Activated CD4-positive, alpha-beta T cell treated with anti-CD3 and anti-CD28 coated beads, Interleukin-2, amount 50 U/mL, for 16 hours (primary cell): ENCODE data around the gene B9D2.
A peak's percentile ranks its signal among the peaks of the same experiment; 100 is the strongest.
"Not testable (repeated sequence)": the region's sequence is repeated elsewhere in the genome, so short reads cannot be mapped to it uniquely, and the experiment has no call there.

Experiments used
- DNase-seq: peaks from one replicate; pipeline ENCODE4 v3.0.0-alpha.2; 2020

B9D2 gene, protein sequence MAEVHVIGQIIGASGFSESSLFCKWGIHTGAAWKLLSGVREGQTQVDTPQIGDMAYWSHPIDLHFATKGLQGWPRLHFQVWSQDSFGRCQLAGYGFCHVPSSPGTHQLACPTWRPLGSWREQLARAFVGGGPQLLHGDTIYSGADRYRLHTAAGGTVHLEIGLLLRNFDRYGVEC

DNA sequence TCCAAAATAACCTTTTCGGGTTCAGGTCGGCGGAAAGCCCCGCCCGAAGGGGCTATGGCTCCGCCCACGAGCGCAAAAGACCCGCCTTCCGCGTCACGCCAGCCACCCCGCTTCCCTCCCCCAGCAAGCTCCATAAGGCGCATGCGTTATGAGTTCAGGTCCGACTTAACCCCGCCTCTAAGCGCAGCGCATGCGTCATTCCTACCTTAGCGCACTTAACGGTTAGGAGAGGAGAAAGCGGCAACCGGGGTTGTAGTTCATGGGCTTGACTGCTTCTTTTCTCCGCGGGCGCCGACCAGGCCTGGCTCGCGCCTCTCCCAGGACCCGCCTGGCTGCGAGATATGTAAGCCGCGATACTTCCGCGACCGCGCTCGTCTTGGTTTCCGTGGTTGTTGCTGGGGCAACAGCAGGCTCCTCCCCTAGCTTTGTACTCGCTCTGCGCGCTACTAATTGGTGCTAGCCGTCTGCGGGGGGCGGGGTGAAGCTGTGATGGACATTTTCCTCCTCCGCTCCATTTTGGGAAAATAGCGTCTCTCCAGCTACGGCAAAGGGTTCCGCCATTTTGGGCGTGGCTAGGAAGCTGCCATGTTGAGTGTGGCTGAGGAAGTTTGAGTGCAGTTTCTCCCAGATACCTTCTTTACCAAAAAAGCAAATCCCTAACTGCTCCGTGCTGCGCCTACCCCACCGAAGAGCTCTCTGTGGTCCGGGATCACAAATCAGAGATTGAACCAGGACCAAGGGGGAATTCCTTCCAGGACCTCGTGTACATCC lies at the start of gene B9D2:
Gene B9D2, minus strand, starts transcription at position 397 of the 771 bp plus-strand sequence. CDS start 630 bp downstream, outside the sequence.
- DNase-seq: peak; percentile 99

DNA sequence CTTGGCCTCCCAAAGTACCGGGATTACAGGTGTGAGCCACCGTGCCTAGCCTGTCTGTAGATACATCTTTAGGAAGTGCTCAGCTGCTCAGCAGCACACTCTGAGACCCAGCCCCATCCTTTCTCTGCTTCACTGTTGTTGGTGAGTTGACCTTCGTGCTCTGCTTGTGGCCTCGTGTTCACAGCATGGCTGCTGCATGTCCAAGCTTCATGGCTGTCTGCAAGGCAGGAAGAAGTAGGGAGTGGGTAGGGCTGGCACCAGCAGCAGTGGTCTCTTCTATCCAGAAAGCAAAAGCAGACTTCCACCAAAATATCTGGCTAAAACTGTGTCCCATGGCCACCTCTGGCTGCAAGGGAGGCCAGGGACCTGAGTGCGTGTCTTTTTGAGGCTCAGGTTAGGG lies 49.0 kb upstream of the B9D2 start:
- DNase-seq: no peak

DNA sequence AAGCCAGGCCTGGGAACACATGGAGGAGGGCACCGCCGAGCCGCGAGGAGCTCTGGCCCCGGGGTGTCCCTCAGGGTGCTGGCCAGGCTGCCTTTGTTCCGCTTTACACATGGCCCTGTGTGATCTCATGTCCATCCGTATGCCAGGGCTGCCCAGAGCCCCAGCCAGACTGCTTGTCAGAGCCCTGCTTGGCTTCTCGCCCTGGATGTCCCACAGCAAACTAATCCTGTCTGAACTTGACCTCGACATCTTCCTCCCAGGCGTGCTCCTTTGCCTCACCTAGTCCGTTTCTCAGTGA lies 48.0 kb upstream of the B9D2 start:
- no peak for DNase-seq

DNA sequence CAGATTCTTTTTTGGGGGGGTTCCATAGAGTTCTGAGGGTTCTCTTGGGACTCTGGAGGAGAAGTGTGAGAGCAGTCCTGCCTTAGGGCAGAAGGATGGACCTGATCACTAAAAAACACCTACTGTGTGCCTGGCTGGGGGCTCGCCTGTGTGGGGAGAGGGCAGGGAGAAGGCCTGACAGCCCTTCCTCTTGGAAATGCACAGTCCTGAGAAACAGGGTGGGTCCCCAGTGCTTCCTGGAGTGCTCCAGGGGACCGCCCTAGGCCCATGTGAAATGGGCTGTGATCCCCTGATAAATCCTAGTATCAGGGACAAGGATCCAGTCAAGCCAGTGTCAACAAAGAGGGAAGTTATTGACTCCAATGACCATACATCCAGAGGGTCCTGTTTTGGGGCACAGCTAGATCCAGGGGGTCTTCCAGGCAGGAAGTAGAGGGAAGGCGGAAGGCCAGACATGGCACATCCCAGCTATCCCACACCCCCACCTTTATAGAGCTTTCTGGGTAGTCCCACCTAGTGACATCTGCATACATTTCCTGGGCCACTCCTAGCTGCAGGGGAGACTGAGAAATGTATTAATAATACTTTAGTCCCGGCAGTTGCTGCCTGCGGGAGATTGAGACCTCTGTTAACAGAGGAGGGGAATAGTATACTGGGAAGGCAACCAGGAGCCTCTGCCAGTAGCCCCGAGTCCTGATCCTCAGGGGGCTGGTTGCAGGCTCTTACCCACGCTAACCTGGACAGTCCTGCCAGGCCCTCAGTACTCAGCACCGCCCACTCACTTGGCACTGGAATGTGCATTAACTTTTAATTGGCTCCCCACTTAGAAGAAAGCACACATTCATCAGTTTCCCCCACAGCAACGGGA lies 47.4 kb upstream of the B9D2 start:
- DNase-seq: no peak

DNA sequence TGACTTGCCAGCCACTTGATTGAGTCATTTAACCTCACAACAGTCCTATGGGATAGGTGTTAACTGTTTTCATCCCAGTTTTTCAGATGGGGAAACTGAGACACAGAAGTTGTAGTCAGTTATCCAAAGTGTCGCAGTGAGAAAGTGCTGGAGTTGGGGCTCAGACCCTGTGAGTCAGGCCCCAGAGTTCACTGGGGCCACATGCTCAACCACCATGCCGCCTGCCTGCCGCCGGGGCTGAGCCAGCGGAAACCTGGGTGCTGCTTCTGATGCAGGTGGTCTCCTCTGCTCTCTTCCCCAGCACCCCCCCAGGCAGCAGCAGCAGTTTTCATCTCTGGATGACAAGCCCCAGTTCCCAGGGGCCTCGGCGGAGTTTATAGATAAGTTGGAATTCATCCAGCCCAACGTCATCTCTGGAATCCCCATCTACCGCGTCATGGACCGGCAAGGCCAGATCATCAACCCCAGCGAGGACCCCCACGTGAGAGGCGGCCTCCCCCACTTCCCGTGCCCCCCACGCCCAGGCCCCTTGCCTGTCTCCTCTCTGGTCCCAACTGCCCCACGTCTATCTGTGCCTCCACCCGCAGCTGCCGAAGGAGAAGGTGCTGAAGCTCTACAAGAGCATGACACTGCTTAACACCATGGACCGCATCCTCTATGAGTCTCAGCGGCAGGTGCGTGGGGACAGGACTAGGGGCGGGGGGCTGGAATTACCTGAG lies 46.5 kb upstream of the B9D2 start:
- no peak for DNase-seq

DNA sequence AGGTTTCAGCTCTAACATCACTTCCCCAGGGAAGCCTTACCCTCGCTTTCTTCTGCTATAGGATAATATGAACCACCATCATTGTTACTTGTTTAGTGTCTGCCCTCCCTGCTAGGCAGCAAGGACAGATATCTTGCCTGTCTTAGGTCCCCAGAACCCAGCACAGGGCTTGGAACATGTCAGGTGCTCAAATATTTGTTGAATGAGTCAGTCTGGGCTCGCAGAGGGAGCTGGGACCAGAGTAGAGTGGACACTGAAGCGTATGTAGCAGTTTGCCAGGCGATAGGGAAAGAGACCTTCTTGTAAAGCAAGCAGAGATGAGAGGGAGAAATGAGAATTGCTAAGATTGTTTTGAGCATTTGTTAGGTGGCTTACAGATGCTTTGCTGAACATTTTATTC lies 45.3 kb upstream of the B9D2 start:
- DNase-seq: no peak

DNA sequence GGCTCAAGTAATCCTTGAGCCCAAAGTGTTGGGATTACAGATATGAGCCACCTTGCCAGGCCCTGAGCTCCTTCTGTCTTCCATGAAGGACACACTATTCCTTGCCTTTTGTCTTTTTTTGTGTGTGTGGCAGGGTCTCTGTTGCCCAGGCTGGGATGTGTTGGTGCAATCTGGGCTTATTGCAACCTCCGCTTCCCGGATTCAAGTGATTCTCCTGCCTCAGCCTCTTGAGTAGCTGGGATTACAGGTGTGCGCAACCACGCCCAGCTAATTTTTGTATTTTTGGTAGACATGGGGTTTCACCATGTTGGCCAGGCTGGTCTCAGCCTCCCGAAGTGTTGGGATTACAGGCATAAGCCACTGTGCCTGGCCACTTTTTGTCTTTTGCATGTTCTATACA lies 44.9 kb upstream of the B9D2 start:
- not testable (repeated sequence) for DNase-seq

DNA sequence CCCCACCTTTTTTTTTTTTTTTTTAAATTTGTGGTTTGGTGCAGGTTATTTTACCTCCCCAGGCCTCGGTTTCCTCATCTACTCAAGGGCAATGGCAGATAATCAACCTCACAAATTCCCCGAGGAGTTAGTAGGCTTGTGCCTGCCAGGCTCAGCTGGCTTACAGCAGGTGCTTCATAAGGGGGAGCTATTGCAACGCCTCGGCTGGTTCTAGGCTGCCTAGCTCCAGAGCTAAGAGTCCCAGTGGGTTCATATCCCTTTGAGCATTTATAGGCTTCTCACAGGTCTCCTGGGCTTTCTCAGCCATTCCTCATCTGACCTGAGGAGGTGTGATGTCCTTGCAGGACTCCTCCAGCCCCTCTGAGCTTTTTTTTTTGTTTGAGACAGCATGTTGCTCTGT lies 44.3 kb upstream of the B9D2 start:
- no peak for DNase-seq

DNA sequence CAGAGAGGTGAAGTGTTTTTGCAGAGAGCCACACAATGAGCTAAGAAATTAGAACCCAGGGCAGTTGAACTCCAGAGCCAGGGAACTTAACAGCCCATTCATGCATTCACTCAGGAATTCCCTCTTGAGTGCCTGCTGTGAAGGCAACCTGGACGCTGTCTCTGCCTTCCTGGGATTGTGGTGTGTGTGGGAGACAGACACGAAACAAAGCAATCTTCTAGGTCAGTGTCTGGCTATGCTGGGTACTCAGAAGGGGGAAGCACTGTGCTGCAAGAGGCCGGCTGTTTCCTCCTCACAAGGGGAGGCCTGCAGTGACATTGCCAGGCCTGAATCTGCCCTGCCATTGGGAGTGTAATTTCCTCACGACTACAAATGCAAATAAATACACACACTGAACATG lies 43.3 kb upstream of the B9D2 start:
- DNase-seq: no peak

DNA sequence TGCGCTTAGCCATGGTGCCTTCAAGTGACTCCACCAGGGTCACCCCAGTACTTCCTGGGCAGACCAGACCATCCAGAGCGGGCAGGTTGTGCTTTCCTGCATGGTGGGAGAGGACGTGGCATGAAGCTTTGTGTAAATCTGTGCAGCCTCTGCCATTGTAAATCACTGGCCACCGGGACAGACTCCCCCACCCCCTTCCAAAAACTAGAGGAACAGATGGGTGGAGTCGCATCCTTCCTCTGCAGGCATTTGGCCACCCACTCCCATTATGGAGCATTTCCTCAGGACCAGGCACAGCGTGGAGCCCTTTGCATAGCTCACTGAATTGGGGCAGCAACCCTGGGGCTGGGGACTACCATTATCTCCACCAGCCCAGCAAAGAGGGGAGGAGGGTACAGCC lies 41.8 kb upstream of the B9D2 start:
- DNase-seq: no peak

DNA sequence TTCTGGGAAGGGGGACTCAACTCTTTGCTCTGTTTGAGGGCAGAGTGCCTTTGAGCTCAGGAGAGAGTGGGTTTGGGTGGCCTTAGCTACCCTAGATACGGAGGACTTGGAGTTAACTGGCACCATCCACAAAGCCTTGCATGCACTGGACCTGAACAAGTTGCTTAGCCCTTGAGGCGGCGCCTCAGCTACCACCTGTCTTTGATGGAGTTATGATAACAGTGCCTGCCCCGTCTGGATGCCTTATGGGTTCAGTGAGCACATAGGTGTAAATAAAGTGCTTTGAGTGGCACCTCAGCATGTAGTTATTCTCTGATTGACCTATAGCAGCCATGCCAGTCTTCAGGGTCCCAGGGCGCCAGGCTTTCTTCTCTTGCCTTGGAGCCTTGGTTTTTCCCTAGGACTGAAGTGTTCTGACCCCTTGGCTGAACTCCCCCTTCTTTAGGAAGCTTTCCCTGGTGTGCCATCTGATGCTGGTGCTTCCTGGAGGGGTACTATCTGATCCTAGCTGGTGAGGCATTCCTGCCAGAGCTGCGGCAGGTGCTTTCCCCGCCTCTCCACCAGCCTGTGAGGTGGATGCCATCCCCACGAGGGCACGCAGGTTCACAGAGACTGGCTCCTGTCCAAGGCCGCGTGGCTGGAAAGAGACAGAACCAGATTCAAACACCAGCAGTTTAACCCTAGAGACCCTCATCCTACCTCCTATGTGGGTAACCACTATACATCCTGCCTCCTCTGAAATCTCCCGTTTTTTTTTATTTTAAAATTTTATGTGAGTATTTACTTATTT lies 39.4 kb upstream of the B9D2 start:
- DNase-seq: no peak

DNA sequence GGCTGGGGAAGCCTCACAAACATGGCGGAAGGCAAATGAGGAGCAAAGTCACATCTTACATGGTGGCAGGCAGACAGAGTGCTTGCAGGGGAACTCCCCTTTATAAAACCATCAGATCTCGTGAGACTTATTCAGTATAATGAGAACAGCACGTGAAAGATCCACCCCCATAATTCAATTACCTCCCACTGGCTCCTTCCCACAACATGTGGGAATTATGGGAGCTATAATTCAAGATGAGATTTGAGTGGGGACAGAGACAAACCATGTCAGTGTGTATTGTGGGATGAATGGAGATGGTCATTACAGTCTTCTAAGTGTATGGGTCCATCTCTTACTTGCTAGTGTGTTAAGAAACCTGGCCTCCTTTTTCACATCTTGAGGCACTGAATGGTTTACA lies 38.1 kb upstream of the B9D2 start:
- DNase-seq: no peak

DNA sequence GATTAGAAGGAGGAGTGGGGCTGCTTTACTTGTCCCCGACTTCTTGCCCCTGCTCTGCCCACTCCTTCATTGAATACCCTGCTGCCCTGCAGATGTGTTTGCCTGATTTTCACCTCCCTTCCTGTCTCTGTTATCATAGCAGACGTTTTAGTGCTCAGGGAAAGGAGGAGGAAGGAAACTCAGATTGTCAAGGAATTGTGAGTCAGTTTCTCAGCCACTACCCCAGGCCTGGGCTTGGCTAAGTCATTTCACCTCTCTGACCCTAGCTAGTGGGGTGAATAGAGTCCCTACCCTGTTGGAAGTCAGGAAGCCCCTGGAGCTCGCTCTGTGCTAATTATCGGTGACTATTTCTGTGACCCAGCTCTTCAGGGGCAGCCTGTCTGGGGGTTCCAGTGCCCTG lies 37.5 kb upstream of the B9D2 start:
- DNase-seq: no peak

DNA sequence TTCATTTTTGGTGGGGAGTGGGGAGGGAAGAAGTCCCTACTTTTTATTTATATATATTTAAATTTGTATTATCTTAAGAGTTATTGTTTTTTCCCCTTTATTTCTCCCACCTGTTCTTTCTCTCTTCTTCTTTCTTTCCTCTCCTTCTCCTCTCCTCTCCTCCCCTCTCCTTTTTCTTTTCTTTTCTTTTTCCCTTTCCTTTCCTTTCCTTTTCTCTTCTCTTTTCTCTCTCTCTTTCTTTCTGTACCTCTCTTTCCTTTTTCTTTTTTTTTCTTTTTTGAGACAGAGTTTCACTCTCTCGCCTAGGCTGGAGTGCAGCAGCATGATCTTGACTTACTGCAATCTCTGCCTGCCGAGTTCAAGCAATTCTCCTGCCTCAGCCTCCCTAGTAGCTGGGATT lies 35.6 kb upstream of the B9D2 start:
- DNase-seq: no peak

DNA sequence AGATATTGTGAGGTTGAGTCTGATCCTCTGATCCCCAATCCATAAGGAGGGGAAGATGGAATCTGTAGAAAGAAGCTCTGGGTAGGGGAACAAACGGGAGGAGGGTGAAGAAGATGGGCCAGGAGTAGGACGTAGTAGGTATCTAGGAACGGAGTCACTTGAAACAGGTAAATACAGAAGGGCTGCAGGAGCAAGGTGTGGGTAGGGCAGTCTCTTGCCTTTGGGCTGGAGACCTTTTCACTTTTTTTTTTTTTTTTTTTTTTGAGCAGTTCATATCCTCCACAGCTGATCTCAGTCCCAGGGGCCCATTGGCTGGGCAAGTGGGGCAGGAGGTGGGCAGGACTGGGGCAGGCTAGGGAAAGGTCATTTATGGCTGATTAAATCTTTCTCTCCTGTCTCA lies 35.1 kb upstream of the B9D2 start:
- no peak for DNase-seq

DNA sequence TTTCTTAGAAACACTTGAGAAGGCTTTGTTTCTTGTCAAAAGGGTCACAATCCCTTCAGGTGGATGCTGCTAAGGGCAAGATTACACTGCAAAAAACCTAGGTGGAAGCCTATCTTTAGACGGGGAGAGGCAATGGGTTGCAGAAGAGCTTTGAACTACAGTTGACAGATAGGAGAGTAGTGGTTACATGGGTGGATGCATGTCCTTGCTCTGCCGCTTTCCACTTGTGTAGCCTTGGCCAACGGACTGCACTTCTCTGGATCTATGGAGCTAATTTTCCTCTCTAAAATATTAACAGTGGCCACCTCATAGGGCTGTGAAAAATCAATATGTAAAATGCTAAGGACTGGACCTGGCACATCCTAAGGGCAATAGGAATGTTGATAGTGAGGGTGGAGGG lies 34.6 kb upstream of the B9D2 start:
- no peak for DNase-seq

DNA sequence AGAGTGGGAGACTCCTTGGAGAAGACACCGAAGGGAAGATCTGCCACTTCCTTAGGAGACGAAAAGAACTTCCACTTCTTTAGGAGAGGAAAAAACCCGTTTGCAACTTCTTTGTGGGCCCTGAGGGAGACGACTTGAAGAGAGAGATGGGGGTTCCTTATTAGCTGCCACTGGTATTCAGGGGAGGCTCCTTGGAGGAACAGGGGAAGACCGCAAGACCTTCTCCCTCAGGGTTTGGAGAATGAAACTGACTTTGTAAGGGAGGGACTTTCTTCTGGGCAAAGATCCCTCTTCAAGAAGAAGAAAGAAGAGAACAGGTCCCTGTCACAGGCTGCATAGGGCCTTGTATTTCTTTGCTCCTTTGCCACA lies 34.1 kb upstream of the B9D2 start:
- DNase-seq: no peak

DNA sequence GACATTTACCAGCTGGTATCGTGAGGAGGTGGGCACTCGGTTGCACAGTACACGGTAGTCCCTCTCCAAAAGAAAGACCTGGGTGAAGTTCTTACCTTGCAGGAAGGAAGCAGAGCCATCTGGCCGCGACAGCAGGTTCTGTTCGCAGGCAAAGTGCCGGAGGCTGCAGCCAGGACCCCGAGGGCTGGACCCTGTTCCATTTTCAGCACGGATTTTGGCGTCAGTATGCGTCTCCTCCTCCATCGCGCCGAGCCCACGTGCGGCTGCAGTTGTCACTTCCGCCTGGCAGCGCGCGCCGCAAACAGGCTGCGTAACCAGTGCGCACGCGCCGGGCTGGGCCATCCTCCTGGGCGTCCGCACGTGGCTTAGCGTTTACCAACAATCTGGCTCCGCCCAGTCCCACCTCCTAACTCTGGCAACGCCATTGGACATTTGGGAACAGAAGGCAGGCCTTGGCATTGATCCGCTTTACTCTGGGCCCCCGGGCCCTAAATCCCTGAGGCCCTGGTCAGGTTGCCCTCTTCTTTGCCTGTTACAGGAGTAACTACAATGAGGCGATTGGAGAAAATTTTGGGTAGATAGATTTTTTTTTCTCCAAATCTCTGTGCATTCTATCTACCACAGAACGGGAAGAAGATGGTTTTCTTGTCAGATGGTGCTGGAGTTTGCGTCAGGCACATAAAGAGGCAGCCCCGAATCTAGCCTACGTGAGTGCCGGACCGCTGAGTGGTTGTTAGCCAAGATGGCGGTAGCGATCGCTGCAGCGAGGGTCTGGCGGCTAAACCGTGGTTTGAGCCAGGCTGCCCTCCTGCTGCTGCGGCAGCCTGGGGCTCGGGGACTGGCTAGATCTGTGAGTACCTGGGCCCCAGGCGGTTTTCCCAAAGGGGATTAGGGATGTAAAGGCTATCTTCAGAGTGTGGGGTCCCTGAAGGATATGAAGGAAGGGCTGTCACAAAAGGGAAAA lies 33.4 kb upstream of the B9D2 start, which contains the start of the genes BCKDHA and EXOSC5:
Gene BCKDHA, plus strand, starts transcription at position 733 of the 964 bp plus-strand sequence. Its CDS starts 10 bp downstream, at position 743.
Gene EXOSC5, minus strand, starts transcription at position 274 of the 964 bp plus-strand sequence. Its CDS starts 31 bp downstream, at position 243.
- peak; percentile 99 for DNase-seq

DNA sequence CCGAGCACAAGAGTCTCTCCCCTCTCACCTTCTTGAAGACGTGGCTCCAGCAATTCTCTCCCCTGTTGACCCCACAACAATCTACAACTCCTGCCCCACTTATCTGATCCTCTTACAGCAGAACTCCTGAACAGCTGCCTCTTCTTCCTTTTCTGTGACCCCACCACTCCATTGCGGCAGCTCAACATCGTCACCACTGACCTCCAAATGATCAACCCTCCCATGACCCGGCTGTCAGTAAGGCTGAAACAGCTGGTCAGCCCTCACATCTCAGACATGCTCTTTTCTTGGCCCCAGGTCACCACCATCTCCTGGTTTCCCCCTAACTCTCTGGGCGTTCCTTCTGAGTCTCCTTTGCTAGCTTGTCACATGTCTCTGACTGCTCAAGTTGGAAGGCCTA lies 31.4 kb upstream of the B9D2 start:
- no peak for DNase-seq

DNA sequence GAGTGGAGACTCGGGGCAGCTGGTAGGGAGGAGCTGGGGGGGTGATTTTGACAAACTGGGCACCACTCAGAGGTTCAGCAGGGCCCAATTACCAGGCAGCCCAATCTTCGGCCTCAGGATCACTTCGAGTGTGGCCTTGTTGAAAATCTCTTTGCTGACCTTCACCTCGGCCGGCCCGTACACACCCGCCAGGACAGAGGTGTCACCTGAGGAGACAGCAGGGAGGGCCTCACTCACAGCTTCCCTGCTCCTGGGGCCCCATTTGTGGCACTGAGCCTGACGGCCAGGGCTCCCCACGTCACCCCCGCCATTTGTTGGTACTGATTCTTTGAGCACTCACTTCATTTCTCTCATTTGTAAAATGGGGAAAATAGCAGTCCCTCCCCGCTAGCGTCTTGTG lies 28.8 kb upstream of the B9D2 start:
- DNase-seq: no peak

DNA sequence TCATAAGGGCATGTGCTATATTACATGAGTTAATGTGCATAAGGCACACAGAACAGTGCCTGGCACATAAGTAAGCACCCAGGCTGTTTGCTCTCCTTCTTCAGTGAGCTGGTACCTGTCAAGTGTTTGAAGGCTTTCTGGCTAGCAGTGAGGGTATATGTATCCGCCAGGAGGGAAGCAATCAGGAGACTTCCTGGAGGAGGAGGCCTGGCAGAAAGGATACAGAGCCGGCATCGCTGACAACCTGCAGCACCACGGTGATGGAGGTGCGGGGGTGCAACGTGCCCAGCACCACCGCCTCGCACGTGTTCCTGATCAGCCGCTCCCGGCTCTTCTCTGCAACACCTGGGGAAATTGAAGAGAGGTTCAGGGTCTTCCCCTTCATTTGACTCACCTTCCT lies 27.7 kb upstream of the B9D2 start:
- DNase-seq: no peak
